Measurements from ENCODE around the gene MARCHF11. TPM values are rescaled to one million over a fixed set of nuclear protein-coding genes. Genes with fewer than 3 reads are reported as not detected.

The MARCHF11 gene
- total RNA-seq, 1 donor from 2014 or later: not detected

DNA sequence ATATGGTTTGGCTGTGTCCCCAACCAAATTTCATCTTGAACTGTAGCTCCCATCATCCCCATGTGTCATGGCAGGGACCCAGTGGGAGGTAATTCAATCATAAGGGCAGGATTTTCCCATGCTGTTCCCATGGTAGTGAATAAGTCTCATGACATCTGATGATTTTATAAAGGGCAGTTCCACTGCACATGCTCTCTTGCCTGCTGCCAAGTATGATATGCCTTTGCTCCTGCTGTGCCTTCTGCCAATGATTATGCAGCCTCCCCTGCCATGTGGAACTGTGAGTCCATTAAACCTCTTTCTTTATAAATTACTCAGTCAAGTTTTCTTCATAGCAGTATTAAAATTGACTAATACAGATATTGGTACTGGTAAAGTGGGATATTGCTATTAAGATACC lies 42.4 kb downstream of the MARCHF11 start:
- Histone ChIP-seq H3K36me3 (ENCODE audit: insufficient read depth, low read length) (no peaks in the 10 kb centered on the region), H3K4me1 (ENCODE audit: insufficient read depth, low read length) (no peaks in the 10 kb centered on the region), H3K27me3 (ENCODE audit: insufficient read depth, low read length) (no peaks in the 10 kb centered on the region), H3K79me2 (ENCODE audit: insufficient read depth, low read length) (no peaks in the 10 kb centered on the region), H4K20me1 (ENCODE audit: insufficient read depth, low read length) (no peaks in the 10 kb centered on the region), H2AFZ (ENCODE audit: low read depth, low read length) (no peak overlapping the region), H3K9ac (ENCODE audit: low read length) (no peak overlapping the region), H3K4me2 (ENCODE audit: low read length) (no peak overlapping the region), H3K4me3 (ENCODE audit: insufficient read depth, low read depth, low read length) (no peak overlapping the region), H3K9me3 (ENCODE audit: insufficient read depth, low read depth, low read length) (no peaks in the 10 kb centered on the region), H3K27ac (ENCODE audit: low read depth, low read length) (no peak overlapping the region)
- Mint-ChIP-seq H3K36me3 (ENCODE audit: low read depth, unreplicated experiment) (peaks cover 3% of the 10 kb centered on the region), H3K27ac (ENCODE audit: unreplicated experiment) (no peak overlapping the region), H3K27me3 (ENCODE audit: low read depth, unreplicated experiment) (no peaks in the 10 kb centered on the region), H3K4me1 (ENCODE audit: low read depth, unreplicated experiment) (peaks cover 10% of the 10 kb centered on the region), H3K4me3 (ENCODE audit: unreplicated experiment) (no peak overlapping the region), H3K9me3 (ENCODE audit: unreplicated experiment) (peaks cover 8% of the 10 kb centered on the region)
- TF ChIP-seq EZH2 (IDR thresholded peaks at IDR 0.05; ENCODE audit: insufficient read depth, low read length): no peak
- TF ChIP-seq, protein P1, sequence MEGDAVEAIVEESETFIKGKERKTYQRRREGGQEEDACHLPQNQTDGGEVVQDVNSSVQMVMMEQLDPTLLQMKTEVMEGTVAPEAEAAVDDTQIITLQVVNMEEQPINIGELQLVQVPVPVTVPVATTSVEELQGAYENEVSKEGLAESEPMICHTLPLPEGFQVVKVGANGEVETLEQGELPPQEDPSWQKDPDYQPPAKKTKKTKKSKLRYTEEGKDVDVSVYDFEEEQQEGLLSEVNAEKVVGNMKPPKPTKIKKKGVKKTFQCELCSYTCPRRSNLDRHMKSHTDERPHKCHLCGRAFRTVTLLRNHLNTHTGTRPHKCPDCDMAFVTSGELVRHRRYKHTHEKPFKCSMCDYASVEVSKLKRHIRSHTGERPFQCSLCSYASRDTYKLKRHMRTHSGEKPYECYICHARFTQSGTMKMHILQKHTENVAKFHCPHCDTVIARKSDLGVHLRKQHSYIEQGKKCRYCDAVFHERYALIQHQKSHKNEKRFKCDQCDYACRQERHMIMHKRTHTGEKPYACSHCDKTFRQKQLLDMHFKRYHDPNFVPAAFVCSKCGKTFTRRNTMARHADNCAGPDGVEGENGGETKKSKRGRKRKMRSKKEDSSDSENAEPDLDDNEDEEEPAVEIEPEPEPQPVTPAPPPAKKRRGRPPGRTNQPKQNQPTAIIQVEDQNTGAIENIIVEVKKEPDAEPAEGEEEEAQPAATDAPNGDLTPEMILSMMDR (IDR thresholded peaks at IDR 0.05; ENCODE audit: insufficient read depth, low read depth, low read length): no peak
- no peak for FAIRE-seq
- no peak for DNase-seq (ENCODE audit: low read depth)

DNA sequence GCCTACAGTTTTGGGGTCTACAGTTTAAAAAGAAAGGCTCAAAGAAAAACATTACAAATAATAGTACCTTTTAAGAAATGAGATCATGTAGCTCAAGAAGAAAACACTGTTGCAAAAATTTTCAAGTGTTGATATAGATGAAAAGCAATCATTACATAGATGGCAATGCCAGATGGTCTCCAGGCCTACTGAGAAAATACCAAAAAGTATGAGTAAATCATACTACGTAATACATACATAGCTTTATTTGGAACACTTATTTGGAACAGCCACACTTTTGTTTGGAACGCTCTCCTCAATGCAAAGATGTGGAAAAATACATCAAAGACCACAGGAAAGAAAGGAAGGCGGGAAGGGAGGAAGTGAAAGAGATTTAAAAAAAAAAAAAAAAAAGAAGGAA lies 44.1 kb downstream of the MARCHF11 start:
- Mint-ChIP-seq H3K27me3 (ENCODE audit: low read depth, unreplicated experiment) (peaks cover 4% of the 10 kb centered on the region), H3K4me1 (ENCODE audit: low read depth, unreplicated experiment) (peaks cover 5% of the 10 kb centered on the region), H3K27ac (ENCODE audit: unreplicated experiment) (no peak overlapping the region), H3K9me3 (ENCODE audit: unreplicated experiment) (peaks cover 10% of the 10 kb centered on the region), H3K36me3 (ENCODE audit: low read depth, unreplicated experiment) (peaks cover 3% of the 10 kb centered on the region), H3K4me3 (ENCODE audit: unreplicated experiment) (no peak overlapping the region)
- Histone ChIP-seq H3K9ac (ENCODE audit: low read length) (no peak overlapping the region), H3K9me3 (ENCODE audit: insufficient read depth, low read depth, low read length) (no peaks in the 10 kb centered on the region), H3K27me3 (ENCODE audit: insufficient read depth, low read length) (no peaks in the 10 kb centered on the region), H3K4me2 (ENCODE audit: low read length) (no peak overlapping the region), H3K36me3 (ENCODE audit: insufficient read depth, low read length) (no peaks in the 10 kb centered on the region), H2AFZ (ENCODE audit: low read depth, low read length) (no peak overlapping the region), H3K4me3 (ENCODE audit: insufficient read depth, low read depth, low read length) (no peak overlapping the region), H4K20me1 (ENCODE audit: insufficient read depth, low read length) (no peaks in the 10 kb centered on the region), H3K27ac (ENCODE audit: low read depth, low read length) (no peak overlapping the region), H3K79me2 (ENCODE audit: insufficient read depth, low read length) (no peaks in the 10 kb centered on the region), H3K4me1 (ENCODE audit: insufficient read depth, low read length) (no peaks in the 10 kb centered on the region)
- FAIRE-seq: no peak
- TF ChIP-seq, protein P1 (IDR thresholded peaks at IDR 0.05; ENCODE audit: insufficient read depth, low read depth, low read length): no peak
- TF ChIP-seq EZH2 (IDR thresholded peaks at IDR 0.05; ENCODE audit: insufficient read depth, low read length): no peak
- DNase-seq (ENCODE audit: low read depth): no peak

DNA sequence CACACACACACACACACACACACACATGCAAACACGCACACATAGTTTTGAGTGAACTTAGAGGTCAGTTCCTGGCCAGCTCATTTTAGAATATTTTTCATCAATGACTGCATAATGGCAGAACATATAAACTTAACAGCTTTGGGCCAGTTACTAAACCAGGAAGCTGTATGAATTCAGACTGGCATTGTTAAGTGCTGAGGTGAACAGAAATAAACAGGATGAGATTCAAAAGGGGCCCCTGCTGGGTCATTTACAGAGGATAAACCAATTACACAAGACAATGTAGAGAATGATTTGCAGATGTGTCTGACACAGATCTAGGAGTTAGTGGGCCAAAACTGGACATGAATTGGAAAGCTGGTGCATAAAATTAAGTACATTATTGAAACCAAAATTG lies 44.6 kb downstream of the MARCHF11 start:
- Histone ChIP-seq H3K4me2 (ENCODE audit: low read length) (no peak overlapping the region), H3K9me3 (ENCODE audit: insufficient read depth, low read depth, low read length) (no peaks in the 10 kb centered on the region), H3K79me2 (ENCODE audit: insufficient read depth, low read length) (no peaks in the 10 kb centered on the region), H2AFZ (ENCODE audit: low read depth, low read length) (no peak overlapping the region), H3K27ac (ENCODE audit: low read depth, low read length) (no peak overlapping the region), H3K4me3 (ENCODE audit: insufficient read depth, low read depth, low read length) (no peak overlapping the region), H3K27me3 (ENCODE audit: insufficient read depth, low read length) (no peaks in the 10 kb centered on the region), H3K36me3 (ENCODE audit: insufficient read depth, low read length) (no peaks in the 10 kb centered on the region), H3K9ac (ENCODE audit: low read length) (no peak overlapping the region), H4K20me1 (ENCODE audit: insufficient read depth, low read length) (no peaks in the 10 kb centered on the region), H3K4me1 (ENCODE audit: insufficient read depth, low read length) (no peaks in the 10 kb centered on the region)
- Mint-ChIP-seq H3K36me3 (ENCODE audit: low read depth, unreplicated experiment) (peaks cover 3% of the 10 kb centered on the region), H3K4me3 (ENCODE audit: unreplicated experiment) (no peak overlapping the region), H3K27ac (ENCODE audit: unreplicated experiment) (no peak overlapping the region), H3K27me3 (ENCODE audit: low read depth, unreplicated experiment) (peaks cover 4% of the 10 kb centered on the region), H3K4me1 (ENCODE audit: low read depth, unreplicated experiment) (peaks cover 2% of the 10 kb centered on the region), H3K9me3 (ENCODE audit: unreplicated experiment) (peaks cover 10% of the 10 kb centered on the region)
- no peak for TF ChIP-seq EZH2 (IDR thresholded peaks at IDR 0.05; ENCODE audit: insufficient read depth, low read length)
- TF ChIP-seq, protein P1 (IDR thresholded peaks at IDR 0.05; ENCODE audit: insufficient read depth, low read depth, low read length): no peak
- FAIRE-seq (no peak), DNase-seq (ENCODE audit: low read depth) (no peak)

Measured in astrocyte (in vitro differentiated cells and primary cell).